Measurements from ENCODE around the gene MICB. TPM values are rescaled to one million over a fixed set of nuclear protein-coding genes. Genes with fewer than 3 reads are reported as not detected.

Gene MICB
- total and polyA plus RNA-seq, 4 donors, result 0.19 to 4.9 (median 1.2) TPM

DNA sequence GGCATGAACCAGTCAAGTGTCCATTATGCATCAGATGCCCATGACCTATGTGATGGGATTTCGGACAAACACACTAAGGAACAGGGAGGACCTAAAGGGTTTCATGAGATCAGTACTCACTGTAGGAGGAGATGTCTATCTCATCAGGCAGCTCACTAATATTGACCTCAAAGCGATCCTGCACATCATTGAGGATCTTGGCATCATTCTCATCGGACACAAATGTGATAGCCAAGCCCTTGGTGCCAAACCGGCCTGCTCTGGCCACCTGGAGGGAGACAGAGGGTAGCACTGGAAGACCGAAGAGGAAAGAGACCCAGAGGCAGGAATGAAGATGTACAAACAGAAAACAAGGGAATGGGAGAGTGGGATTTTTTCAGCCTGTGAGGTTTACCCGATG lies 32.7 kb downstream of the MICB start:
- Histone ChIP-seq H3K4me1 (ENCODE audit: control insufficient read depth in 4 of 4, insufficient read depth in 4 of 4, low read length in 3 of 4) (peaks cover 0 to 4% (median 2%) of the 10 kb centered on the region in 4 donors), H3K36me3 (ENCODE audit: control insufficient read depth in 4 of 4, insufficient read depth in 3 of 4, low read depth in 1 of 4, low read length in 3 of 4) (peaks cover 26 to 56% (median 47%) of the 10 kb centered on the region in 4 donors), H3K27me3 (ENCODE audit: control insufficient read depth in 4 of 4, insufficient read depth in 4 of 4, low read length in 3 of 4) (no peaks in the 10 kb centered on the region), H3K9ac (ENCODE audit: low read depth in 1 of 2, low read length in 2 of 2) (no peak overlapping the region), H3K9me3 (ENCODE audit: control insufficient read depth in 4 of 4, low read length in 3 of 4) (no peaks in the 10 kb centered on the region), H3K27ac (ENCODE audit: low read depth in 1 of 2, low read length in 2 of 2) (no peak overlapping the region), H3K4me3 (ENCODE audit: low read depth in 1 of 3, low read length in 3 of 3) (no peak overlapping the region)
- TF ChIP-seq, protein P1, sequence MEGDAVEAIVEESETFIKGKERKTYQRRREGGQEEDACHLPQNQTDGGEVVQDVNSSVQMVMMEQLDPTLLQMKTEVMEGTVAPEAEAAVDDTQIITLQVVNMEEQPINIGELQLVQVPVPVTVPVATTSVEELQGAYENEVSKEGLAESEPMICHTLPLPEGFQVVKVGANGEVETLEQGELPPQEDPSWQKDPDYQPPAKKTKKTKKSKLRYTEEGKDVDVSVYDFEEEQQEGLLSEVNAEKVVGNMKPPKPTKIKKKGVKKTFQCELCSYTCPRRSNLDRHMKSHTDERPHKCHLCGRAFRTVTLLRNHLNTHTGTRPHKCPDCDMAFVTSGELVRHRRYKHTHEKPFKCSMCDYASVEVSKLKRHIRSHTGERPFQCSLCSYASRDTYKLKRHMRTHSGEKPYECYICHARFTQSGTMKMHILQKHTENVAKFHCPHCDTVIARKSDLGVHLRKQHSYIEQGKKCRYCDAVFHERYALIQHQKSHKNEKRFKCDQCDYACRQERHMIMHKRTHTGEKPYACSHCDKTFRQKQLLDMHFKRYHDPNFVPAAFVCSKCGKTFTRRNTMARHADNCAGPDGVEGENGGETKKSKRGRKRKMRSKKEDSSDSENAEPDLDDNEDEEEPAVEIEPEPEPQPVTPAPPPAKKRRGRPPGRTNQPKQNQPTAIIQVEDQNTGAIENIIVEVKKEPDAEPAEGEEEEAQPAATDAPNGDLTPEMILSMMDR (IDR thresholded peaks at IDR 0.05; ENCODE audit: low read depth, low read length, missing input control), result no peak
- TF ChIP-seq RAD21 (IDR thresholded peaks at IDR 0.05), result no peak
- TF ChIP-seq HNF4G (IDR thresholded peaks at IDR 0.05), result no peak
- no peak for TF ChIP-seq EGR1 (IDR thresholded peaks at IDR 0.05; ENCODE audit: low read depth in 2 of 2)
- TF ChIP-seq MAX (IDR thresholded peaks at IDR 0.05), result no peak
- no peak for TF ChIP-seq NR2F2 (IDR thresholded peaks at IDR 0.05)
- TF ChIP-seq, protein P2, sequence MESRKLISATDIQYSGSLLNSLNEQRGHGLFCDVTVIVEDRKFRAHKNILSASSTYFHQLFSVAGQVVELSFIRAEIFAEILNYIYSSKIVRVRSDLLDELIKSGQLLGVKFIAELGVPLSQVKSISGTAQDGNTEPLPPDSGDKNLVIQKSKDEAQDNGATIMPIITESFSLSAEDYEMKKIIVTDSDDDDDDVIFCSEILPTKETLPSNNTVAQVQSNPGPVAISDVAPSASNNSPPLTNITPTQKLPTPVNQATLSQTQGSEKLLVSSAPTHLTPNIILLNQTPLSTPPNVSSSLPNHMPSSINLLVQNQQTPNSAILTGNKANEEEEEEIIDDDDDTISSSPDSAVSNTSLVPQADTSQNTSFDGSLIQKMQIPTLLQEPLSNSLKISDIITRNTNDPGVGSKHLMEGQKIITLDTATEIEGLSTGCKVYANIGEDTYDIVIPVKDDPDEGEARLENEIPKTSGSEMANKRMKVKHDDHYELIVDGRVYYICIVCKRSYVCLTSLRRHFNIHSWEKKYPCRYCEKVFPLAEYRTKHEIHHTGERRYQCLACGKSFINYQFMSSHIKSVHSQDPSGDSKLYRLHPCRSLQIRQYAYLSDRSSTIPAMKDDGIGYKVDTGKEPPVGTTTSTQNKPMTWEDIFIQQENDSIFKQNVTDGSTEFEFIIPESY (IDR thresholded peaks at IDR 0.05), result no peak
- TF ChIP-seq FOXA1 (IDR thresholded peaks at IDR 0.05), result no peak
- no peak for TF ChIP-seq YY1 (IDR thresholded peaks at IDR 0.05)
- no peak for TF ChIP-seq SP1 (IDR thresholded peaks at IDR 0.05)
- TF ChIP-seq HNF4A (conservative IDR thresholded peaks at IDR 0.05), result no peak
- TF ChIP-seq JUND (IDR thresholded peaks at IDR 0.05), result no peak
- TF ChIP-seq FOXA2 (IDR thresholded peaks at IDR 0.05), result no peak
- TF ChIP-seq GABPA (IDR thresholded peaks at IDR 0.05 in 1 of 2, conservative IDR thresholded peaks at IDR 0.05 in 1 of 2), result no peak
- WGBS, result 69% methylated on average over 6 of the region's 6 CpGs
- DNase-seq (ENCODE audit: low spot score), result no peak

DNA sequence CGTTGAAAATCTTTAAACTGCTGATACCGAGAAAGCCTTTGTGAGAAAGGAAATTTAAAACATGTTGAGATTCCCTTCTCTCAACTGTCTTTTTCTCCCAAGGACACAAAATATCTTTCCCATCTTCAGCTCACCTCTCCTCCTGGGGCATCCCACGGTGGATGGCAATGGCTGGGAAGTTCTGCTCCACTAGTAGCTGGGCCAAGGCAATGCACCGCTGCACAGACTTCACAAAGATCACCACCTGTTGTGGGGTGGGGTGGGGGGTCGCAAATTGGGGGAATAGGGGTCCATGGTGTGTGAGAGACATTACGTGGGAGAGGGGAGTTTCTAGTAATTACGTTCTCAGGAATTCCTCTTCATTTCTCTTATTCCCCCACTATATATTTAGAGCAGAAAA lies 33.2 kb downstream of the MICB start:
- DNase-seq (ENCODE audit: low spot score), result no peak
- TF ChIP-seq FOXA2 (IDR thresholded peaks at IDR 0.05), result no peak
- TF ChIP-seq, protein P3, sequence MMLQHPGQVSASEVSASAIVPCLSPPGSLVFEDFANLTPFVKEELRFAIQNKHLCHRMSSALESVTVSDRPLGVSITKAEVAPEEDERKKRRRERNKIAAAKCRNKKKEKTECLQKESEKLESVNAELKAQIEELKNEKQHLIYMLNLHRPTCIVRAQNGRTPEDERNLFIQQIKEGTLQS (IDR thresholded peaks at IDR 0.05), result no peak
- TF ChIP-seq HNF4G (IDR thresholded peaks at IDR 0.05), result no peak
- no peak for TF ChIP-seq RXRA (IDR thresholded peaks at IDR 0.05)
- no peak for TF ChIP-seq EGR1 (IDR thresholded peaks at IDR 0.05; ENCODE audit: low read depth in 2 of 2)
- no peak for TF ChIP-seq RAD21 (IDR thresholded peaks at IDR 0.05)
- TF ChIP-seq MAX (IDR thresholded peaks at IDR 0.05), result no peak
- TF ChIP-seq JUND (IDR thresholded peaks at IDR 0.05), result no peak
- no peak for TF ChIP-seq REST (IDR thresholded peaks at IDR 0.05)
- TF ChIP-seq FOXA1 (IDR thresholded peaks at IDR 0.05), result no peak
- no peak for TF ChIP-seq YY1 (IDR thresholded peaks at IDR 0.05)
- Histone ChIP-seq H3K9ac (ENCODE audit: low read depth in 1 of 2, low read length in 2 of 2) (no peak overlapping the region), H3K9me3 (ENCODE audit: control insufficient read depth in 4 of 4, low read length in 3 of 4) (no peaks in the 10 kb centered on the region), H3K27me3 (ENCODE audit: control insufficient read depth in 4 of 4, insufficient read depth in 4 of 4, low read length in 3 of 4) (no peaks in the 10 kb centered on the region), H3K27ac (ENCODE audit: low read depth in 1 of 2, low read length in 2 of 2) (no peak overlapping the region), H3K36me3 (ENCODE audit: control insufficient read depth in 4 of 4, insufficient read depth in 3 of 4, low read depth in 1 of 4, low read length in 3 of 4) (peaks cover 26 to 61% (median 52%) of the 10 kb centered on the region in 4 donors), H3K4me1 (ENCODE audit: control insufficient read depth in 4 of 4, insufficient read depth in 4 of 4, low read length in 3 of 4) (peaks cover 0 to 4% (median 2%) of the 10 kb centered on the region in 4 donors), H3K4me3 (ENCODE audit: low read depth in 1 of 3, low read length in 3 of 3) (no peak overlapping the region)
- 96% methylated on average over 7 of the region's 7 CpGs for WGBS
